B cell (primary cell): ENCODE results near the gene HOXA3. TPM values are rescaled to one million over a fixed set of nuclear protein-coding genes. Genes with fewer than 3 reads are reported as not detected.

Source experiments
- ATAC-seq: fragments of 200-7000 bp; cut with Tn5 transposase; one replicate; pipeline ENCODE4 v1.10.0; 2021; ENCODE audit warnings: low read depth, mild to moderate bottlenecking, moderate number of reproducible peaks, moderate library complexity
- CTCF ChIA-PET: fragments of 350-600 bp; sonication (Branson Sonifier 250); formaldehyde crosslinking; loops from one replicate; lab custom pipeline; 2021; ENCODE audit warnings: antibody characterized with exemption, inconsistent platforms; lab: Charles Lee
- POLR2A ChIA-PET: fragments of 350-600 bp; sonication (Branson Sonifier 250); formaldehyde crosslinking; loops from one replicate; lab custom pipeline; 2021; ENCODE audit warnings: antibody characterized with exemption; lab: Charles Lee
- DNase-seq: peaks from one replicate; pipeline ENCODE4 v3.0.0; 2013
- H2AFZ ChIP-seq: 2 replicates; pipeline ENCODE4 v1.6.1; 2012; ENCODE audit warnings: mild to moderate bottlenecking, low read depth, low read length; ENCODE audit not compliant: insufficient read depth, poor library complexity, severe bottlenecking
- H3K27ac ChIP-seq, 2 donors: 1 replicate in 1 of 2; 2 replicates in 1 of 2; pipeline ENCODE4 v1.5.1; 2012 to 2013; ENCODE audit warnings: low read length in 2 of 2, mild to moderate bottlenecking in 2 of 2, moderate library complexity in 1 of 2
- H3K27me3 ChIP-seq, 4 experiments: fragments of 200-600 bp in 1 of 4; sonication (generic) in 1 of 4; replicated peaks in 1 of 4; 1 replicate in 2 of 4; 2 replicates in 2 of 4; pipeline versions ENCODE4 v1.6.1 to v1.7.0; 2013 to 2016; ENCODE audit warnings: low read length in 3 of 4, mild to moderate bottlenecking in 2 of 4, mixed read lengths in 1 of 4, moderate library complexity in 1 of 4; ENCODE audit not compliant: insufficient read depth in 4 of 4, control insufficient read depth in 3 of 4; ENCODE audit errors: control extremely low read depth in 1 of 4
- H3K36me3 ChIP-seq, 2 experiments: replicated peaks in 1 of 2; 1 replicate in 1 of 2; 2 replicates in 1 of 2; pipeline versions ENCODE4 v1.6.1 to v1.7.1; 2013; ENCODE audit warnings: low read length in 1 of 2; ENCODE audit not compliant: insufficient read depth in 2 of 2, control insufficient read depth in 1 of 2; ENCODE audit errors: control extremely low read depth in 1 of 2, extremely low read depth in 1 of 2
- H3K4me1 ChIP-seq, 2 donors: fragments of 200-600 bp in 1 of 2; sonication (generic) in 1 of 2; 1 replicate in 1 of 2; 2 replicates in 1 of 2; pipeline versions ENCODE4 v1.5.1 to v1.6.1; 2013 to 2017; ENCODE audit warnings: low read length in 2 of 2; ENCODE audit not compliant: control insufficient read depth in 2 of 2, insufficient read depth in 2 of 2
- H3K4me2 ChIP-seq: replicated peaks from 2 replicates; pipeline ENCODE3; 2012; ENCODE audit warnings: mild to moderate bottlenecking, low read depth, low read length; ENCODE audit not compliant: poor library complexity, severe bottlenecking
- H3K4me3 ChIP-seq, 5 experiments: fragments of 200-600 bp in 1 of 5; sonication (generic) in 1 of 5; 1 replicate in 3 of 5; 2 replicates in 2 of 5; pipeline versions ENCODE4 v1.5.1 to v1.7.0; 2011 to 2016; ENCODE audit warnings: low read length in 4 of 5, mild to moderate bottlenecking in 4 of 5, low read depth in 2 of 5, control low read depth in 1 of 5, moderate library complexity in 1 of 5; ENCODE audit not compliant: insufficient read depth in 1 of 5; ENCODE audit errors: control extremely low read depth in 1 of 5, extremely low read depth in 1 of 5
- H3K79me2 ChIP-seq: fragments of 200-600 bp; sonication (generic); one replicate; pipeline ENCODE4 v1.6.0; 2016; ENCODE audit warnings: low read length; ENCODE audit not compliant: control insufficient read depth, insufficient read depth
- H3K9ac ChIP-seq: fragments of 200-600 bp; sonication (generic); 2 replicates; pipeline ENCODE4 v1.6.1; 2017; ENCODE audit warnings: mild to moderate bottlenecking, low read length, moderate library complexity
- H3K9me3 ChIP-seq, 3 donors: one replicate each; pipeline versions ENCODE4 v1.6.1 to v1.7.1; 2013; ENCODE audit warnings: low read length in 2 of 3; ENCODE audit not compliant: control insufficient read depth in 2 of 3, insufficient read depth in 1 of 3; ENCODE audit errors: control extremely low read depth in 1 of 3
- H4K20me1 ChIP-seq: 2 replicates; pipeline ENCODE4 v1.6.0; 2012; ENCODE audit warnings: mild to moderate bottlenecking, low read length; ENCODE audit not compliant: insufficient read depth, control insufficient read depth, poor library complexity, severe bottlenecking
- H3K27ac Mint-ChIP-seq: one replicate; pipeline ENCODE4 v1.8.0; 2021; ENCODE audit warnings: mixed read lengths
- H3K27me3 Mint-ChIP-seq: one replicate; pipeline ENCODE4 v1.8.0; 2021; ENCODE audit warnings: mixed read lengths
- H3K4me1 Mint-ChIP-seq: one replicate; pipeline ENCODE4 v1.8.0; 2021; ENCODE audit warnings: mixed read lengths
- H3K4me3 Mint-ChIP-seq: one replicate; pipeline ENCODE4 v1.8.0; 2021; ENCODE audit warnings: mixed read lengths
- H3K9me3 Mint-ChIP-seq: one replicate; pipeline ENCODE4 v1.8.0; 2022; ENCODE audit warnings: mixed read lengths; ENCODE audit not compliant: insufficient read depth
- EZH2 ChIP-seq: IDR thresholded peaks from 2 replicates; pipeline ENCODE4 v1.6.1; 2012; ENCODE audit warnings: borderline replicate concordance, low read depth, mild to moderate bottlenecking, moderate library complexity, low read length; ENCODE audit not compliant: insufficient read depth, poor library complexity, severe bottlenecking
- WGBS: methylation state at CpG from one replicate; pipeline ENCODE4 v1.1.5; 2013; ENCODE audit warnings: missing lambda C conversion rate; ENCODE audit not compliant: insufficient coverage; 5-methylcytosine and 5-hydroxymethylcytosine counted together
- intact Hi-C: fragments of 100-400 bp; cut with micrococcal nuclease; formaldehyde crosslinking; loops from one replicate; pipeline ENCODE4 v1.10.0; 2022
- polyA plus RNA-seq: library from polyadenylated mRNA; depleted of rRNA; stranded (reverse); fragments of >200 nt; gene quantifications from 2 replicates; pipeline ENCODE4 v1.2.3, GENCODE V29; 2012
- total RNA-seq, 2 donors: library from RNA; stranded (reverse); fragments of 120-200 nt in 1 of 2; gene quantifications; 1 replicate in 1 of 2; 2 replicates in 1 of 2; pipeline versions ENCODE4 v1.2.3 to v1.2.4, GENCODE V29; 2013 to 2022
- TF ChIP-seq, protein P1 (sequence below): fragments of 200-600 bp; IDR thresholded peaks from one replicate; pipeline ENCODE4 v1.8.0; 2022; ENCODE audit warnings: antibody characterized with exemption, mild to moderate bottlenecking

HOXA3 gene
- total and polyA plus RNA-seq, 2 donors (not counting 1 experiment from before 2014, with no cell fraction given), result 0.07 TPM; not detected in 1

- peak; percentile 18 for TF ChIP-seq EZH2
- TF ChIP-seq, protein P1, sequence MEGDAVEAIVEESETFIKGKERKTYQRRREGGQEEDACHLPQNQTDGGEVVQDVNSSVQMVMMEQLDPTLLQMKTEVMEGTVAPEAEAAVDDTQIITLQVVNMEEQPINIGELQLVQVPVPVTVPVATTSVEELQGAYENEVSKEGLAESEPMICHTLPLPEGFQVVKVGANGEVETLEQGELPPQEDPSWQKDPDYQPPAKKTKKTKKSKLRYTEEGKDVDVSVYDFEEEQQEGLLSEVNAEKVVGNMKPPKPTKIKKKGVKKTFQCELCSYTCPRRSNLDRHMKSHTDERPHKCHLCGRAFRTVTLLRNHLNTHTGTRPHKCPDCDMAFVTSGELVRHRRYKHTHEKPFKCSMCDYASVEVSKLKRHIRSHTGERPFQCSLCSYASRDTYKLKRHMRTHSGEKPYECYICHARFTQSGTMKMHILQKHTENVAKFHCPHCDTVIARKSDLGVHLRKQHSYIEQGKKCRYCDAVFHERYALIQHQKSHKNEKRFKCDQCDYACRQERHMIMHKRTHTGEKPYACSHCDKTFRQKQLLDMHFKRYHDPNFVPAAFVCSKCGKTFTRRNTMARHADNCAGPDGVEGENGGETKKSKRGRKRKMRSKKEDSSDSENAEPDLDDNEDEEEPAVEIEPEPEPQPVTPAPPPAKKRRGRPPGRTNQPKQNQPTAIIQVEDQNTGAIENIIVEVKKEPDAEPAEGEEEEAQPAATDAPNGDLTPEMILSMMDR, result no peak
- Histone ChIP-seq H3K9ac (no peak overlapping the region), H2AFZ (no peak overlapping the region), H3K27ac (no peak overlapping the region), H3K4me2 (peak overlapping the region; percentile 69), H3K4me3 (peak overlapping the region in 1 of 5 experiments; percentile 27), H3K9me3 (peaks cover 0 to 84% (median 0%) of the 10 kb centered on the region in 3 donors), H3K79me2 (no peaks in the 10 kb centered on the region), H3K36me3 (no peaks in the 10 kb centered on the region), H3K27me3 (peaks cover 0 to 98% (median 75%) of the 10 kb centered on the region in 4 experiments), H4K20me1 (peaks cover 10% of the 10 kb centered on the region), H3K4me1 (peaks cover 48 to 58% of the 10 kb centered on the region in 2 donors)
- peak overlapping the region; percentile 80 for H3K4me3 Mint-ChIP-seq
- intact Hi-C loops, result no loop called here
- ChIA-PET POLR2A (interaction anchor here (0.6 kb wide), 1 partner anchor 1290 kb away, joined by 6 read pairs; no protein-coding TSS in a partner anchor), CTCF (interaction anchor here (0.6 to 6.9 kb wide), 17 partner anchors 10 to 753 kb away, joined by 3 to 52 read pairs (median 4); partner anchors contain the start of gene HOXA10)
- peaks cover 35% of the 10 kb centered on the region for H3K4me1 Mint-ChIP-seq
- ATAC-seq (no peak), DNase-seq (peak; percentile 26)
- H3K27me3 Mint-ChIP-seq, result peaks cover 67% of the 10 kb centered on the region
- peak overlapping the region; percentile 26 for H3K27ac Mint-ChIP-seq
- WGBS, result 23% methylated on average over 25 of the region's 30 CpGs
- H3K9me3 Mint-ChIP-seq, result no peaks in the 10 kb centered on the region
Observed at GRCh38 chr7:27148756-27149641, 3.4 kb downstream of the HOXA3 start.
